Naive thymus-derived CD8-positive, alpha-beta T cell (primary cell): ENCODE data around the gene PEX10. TPM values are rescaled to one million over a fixed set of nuclear protein-coding genes. Genes with fewer than 3 reads are reported as not detected.
A peak's percentile ranks its signal among the peaks of the same experiment; 100 is the strongest.

Experiments used
- ATAC-seq, 2 donors: fragments of 150-1000 bp; cut with Tn5 transposase in 1 of 2; sonication (Bioruptor Pico), chemical (Tn5 transposase) in 1 of 2; 1 replicate in 1 of 2; 2 replicates in 1 of 2; pipeline ENCODE4 v1.10.0; 2021; ENCODE audit warnings: mild to moderate bottlenecking in 2 of 2, moderate library complexity in 2 of 2
- POLR2A ChIA-PET: fragments of 350-600 bp; sonication (Branson Sonifier 250); formaldehyde crosslinking; loops from one replicate; lab custom pipeline; 2021; ENCODE audit warnings: antibody characterized with exemption; lab: Charles Lee
- DNase-seq, 10 donors: peaks; one replicate each; pipeline versions ENCODE4 v3.0.0 to v3.0.0-alpha.2; 2020 to 2022
- H3K27ac Mint-ChIP-seq, 10 donors: one replicate each; pipeline ENCODE4 v1.8.0; 2020 to 2022; ENCODE audit warnings: mild to moderate bottlenecking in 10 of 10, mixed read lengths in 10 of 10, moderate library complexity in 4 of 10, inconsistent platforms in 1 of 10
- H3K27me3 Mint-ChIP-seq, 5 donors: one replicate each; pipeline ENCODE4 v1.8.0; 2021 to 2022; ENCODE audit warnings: mixed read lengths in 5 of 5
- H3K36me3 Mint-ChIP-seq, 3 donors: one replicate each; pipeline ENCODE4 v1.8.0; 2020 to 2022; ENCODE audit warnings: mixed read lengths in 3 of 3, mild to moderate bottlenecking in 2 of 3, inconsistent platforms in 1 of 3
- H3K4me1 Mint-ChIP-seq, 4 donors: one replicate each; pipeline ENCODE4 v1.8.0; 2021 to 2022; ENCODE audit warnings: mixed read lengths in 4 of 4
- H3K4me3 Mint-ChIP-seq, 10 donors: one replicate each; pipeline ENCODE4 v1.8.0; 2020 to 2022; ENCODE audit warnings: mild to moderate bottlenecking in 10 of 10, mixed read lengths in 10 of 10, moderate library complexity in 6 of 10, inconsistent platforms in 1 of 10
- H3K9me3 Mint-ChIP-seq, 9 donors: one replicate each; pipeline ENCODE4 v1.8.0; 2020 to 2022; ENCODE audit warnings: mixed read lengths in 9 of 9, mild to moderate bottlenecking in 3 of 9, inconsistent platforms in 1 of 9, moderate library complexity in 1 of 9
- polyA plus RNA-seq, 3 donors: library from polyadenylated mRNA; unstranded; fragments of 300-500 nt; fragmentation: Illumina TruSeq; gene quantifications; one replicate each; pipeline ENCODE4 v1.2.3, GENCODE V29; 2021
- total RNA-seq, 8 experiments: library from RNA in 2 of 8; stranded (reverse) in 2 of 8; gene quantifications; one replicate each; pipeline ENCODE4 v1.2.3 and lab custom pipeline; 2021 to 2026

PEX10 gene
- total and polyA plus RNA-seq, 5 experiments from 2014 or later, result 7.5 to 20.1 (median 10.4) TPM

GRCh38 chr1:2398871-2399270 lies 13.5 kb downstream of the PEX10 start:
- POLR2A ChIA-PET, result interaction anchor here (0.6 to 0.7 kb wide), 2 partner anchors 9 to 213 kb away, joined by 3 read pairs; no protein-coding TSS in a partner anchor
- DNase-seq, result no peak
- peak overlapping the region in 5 of 10 donors; percentile 34 to 73 (median 45) for H3K27ac Mint-ChIP-seq
- H3K4me3 Mint-ChIP-seq, result no peak overlapping the region
- no peaks in the 10 kb centered on the region for H3K27me3 Mint-ChIP-seq
- no peaks in the 10 kb centered on the region for H3K9me3 Mint-ChIP-seq
- H3K4me1 Mint-ChIP-seq, result peaks cover 13 to 47% (median 28%) of the 10 kb centered on the region in 4 donors
- ATAC-seq, result no peak
- peaks cover 0 to 79% (median 11%) of the 10 kb centered on the region in 3 donors for H3K36me3 Mint-ChIP-seq

GRCh38 chr1:2397007-2397679 lies 15.2 kb downstream of the PEX10 start:
- no peak for DNase-seq
- Mint-ChIP-seq H3K4me3 (no peak overlapping the region), H3K36me3 (peaks cover 0 to 75% (median 13%) of the 10 kb centered on the region in 3 donors), H3K4me1 (peaks cover 28 to 63% (median 44%) of the 10 kb centered on the region in 4 donors), H3K9me3 (no peaks in the 10 kb centered on the region), H3K27me3 (no peaks in the 10 kb centered on the region), H3K27ac (peak overlapping the region in 6 of 10 donors; percentile 40 to 85 (median 56))
- ATAC-seq, result no peak
- POLR2A ChIA-PET, result no interaction called here

GRCh38 chr1:2396476-2396875 lies 15.9 kb downstream of the PEX10 start:
- Mint-ChIP-seq H3K27me3 (no peaks in the 10 kb centered on the region), H3K9me3 (no peaks in the 10 kb centered on the region), H3K4me1 (peaks cover 28 to 57% (median 41%) of the 10 kb centered on the region in 4 donors), H3K36me3 (peaks cover 0 to 68% (median 9%) of the 10 kb centered on the region in 3 donors), H3K27ac (peak overlapping the region in 2 of 10 donors; percentile 37 to 57), H3K4me3 (peak overlapping the region in 1 of 10 donors; percentile 14)
- no peak for ATAC-seq
- POLR2A ChIA-PET, result no interaction called here
- no peak for DNase-seq

- Mint-ChIP-seq H3K4me3 (peak overlapping the region in 1 of 10 donors; percentile 14), H3K9me3 (no peaks in the 10 kb centered on the region), H3K4me1 (peaks cover 28 to 55% (median 39%) of the 10 kb centered on the region in 4 donors), H3K27me3 (no peaks in the 10 kb centered on the region), H3K36me3 (peaks cover 0 to 66% (median 7%) of the 10 kb centered on the region in 3 donors), H3K27ac (peak overlapping the region in 1 of 10 donors; percentile 57)
- ATAC-seq (no peak), DNase-seq (no peak)
- POLR2A ChIA-PET, result no interaction called here
Measured at GRCh38 chr1:2396059-2396458, 16.3 kb downstream of the PEX10 start.

DNA sequence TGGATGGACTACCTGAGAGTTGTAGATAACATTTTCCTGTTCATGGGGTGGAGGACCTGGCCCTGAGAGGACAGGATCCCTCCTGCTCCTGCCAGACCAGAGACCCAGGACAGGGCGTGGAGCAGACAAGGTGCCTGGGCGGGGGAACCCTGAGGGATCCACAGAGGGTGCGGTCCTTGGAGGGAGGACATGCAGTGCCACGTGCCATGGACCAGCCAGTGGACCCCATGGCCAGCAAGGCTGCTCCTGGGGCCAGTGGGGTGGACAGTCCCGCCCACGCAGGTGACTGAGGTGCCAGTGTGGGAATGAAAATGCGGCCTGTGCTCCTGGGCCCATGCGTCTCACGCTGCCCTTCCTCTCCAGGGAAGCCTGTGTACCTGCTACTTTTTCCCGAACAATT lies 17.1 kb downstream of the PEX10 start:
- H3K4me3 Mint-ChIP-seq, result peak overlapping the region in 1 of 10 donors; percentile 36
- ATAC-seq, result no peak
- H3K27ac Mint-ChIP-seq, result peak overlapping the region in 4 of 10 donors; percentile 25 to 79 (median 46)
- no peak for DNase-seq
- H3K4me1 Mint-ChIP-seq, result peaks cover 26 to 58% (median 43%) of the 10 kb centered on the region in 4 donors
- no peaks in the 10 kb centered on the region for H3K27me3 Mint-ChIP-seq
- peaks cover 0 to 59% (median 5%) of the 10 kb centered on the region in 3 donors for H3K36me3 Mint-ChIP-seq
- POLR2A ChIA-PET, result interaction anchor here (2.0 kb wide), 1 partner anchor 14 kb away, joined by 6 read pairs; no protein-coding TSS in a partner anchor
- H3K9me3 Mint-ChIP-seq, result no peaks in the 10 kb centered on the region

DNA sequence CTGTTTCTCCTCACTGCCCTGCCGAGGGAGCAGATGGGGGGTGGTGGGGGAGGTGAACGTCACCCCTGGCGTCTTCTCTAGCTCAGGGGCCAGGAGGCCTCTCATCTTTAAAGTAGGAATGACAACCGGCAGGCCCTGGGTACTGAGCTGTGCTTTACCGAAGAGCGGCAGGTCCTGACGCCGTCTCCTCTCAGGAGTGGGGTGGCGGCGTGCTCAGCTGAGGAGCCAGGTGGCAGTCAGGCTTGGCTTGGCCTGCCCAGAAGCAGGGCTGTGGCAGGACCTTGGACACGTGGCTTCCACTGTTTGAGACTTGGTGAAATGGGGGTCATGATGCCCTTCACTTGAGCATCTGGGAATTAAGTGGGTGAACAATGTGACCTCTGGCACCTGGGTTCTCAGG lies 17.6 kb downstream of the PEX10 start:
- Mint-ChIP-seq H3K4me1 (peaks cover 28 to 61% (median 47%) of the 10 kb centered on the region in 4 donors), H3K27ac (peak overlapping the region in 7 of 10 donors; percentile 25 to 88 (median 53)), H3K27me3 (no peaks in the 10 kb centered on the region), H3K4me3 (peak overlapping the region in 3 of 10 donors; percentile 20 to 87 (median 36)), H3K36me3 (peaks cover 0 to 55% (median 5%) of the 10 kb centered on the region in 3 donors), H3K9me3 (no peaks in the 10 kb centered on the region)
- ATAC-seq, result no peak
- no peak for DNase-seq
- POLR2A ChIA-PET, result interaction anchor here (1.3 to 2.0 kb wide), 2 partner anchors 15 to 191 kb away, joined by 5 to 6 read pairs; no protein-coding TSS in a partner anchor

GRCh38 chr1:2394220-2394619 lies 18.1 kb downstream of the PEX10 start:
- peak overlapping the region in 4 of 10 donors; percentile 14 to 87 (median 26) for H3K4me3 Mint-ChIP-seq
- H3K27me3 Mint-ChIP-seq, result no peaks in the 10 kb centered on the region
- DNase-seq, result no peak
- POLR2A ChIA-PET, result interaction anchor here (0.9 to 2.0 kb wide), 3 partner anchors 10 to 191 kb away, joined by 4 to 6 read pairs (median 5); no protein-coding TSS in a partner anchor
- peaks cover 0 to 50% (median 5%) of the 10 kb centered on the region in 3 donors for H3K36me3 Mint-ChIP-seq
- peak overlapping the region in 5 of 10 donors; percentile 7 to 88 (median 52) for H3K27ac Mint-ChIP-seq
- no peak for ATAC-seq
- no peaks in the 10 kb centered on the region for H3K9me3 Mint-ChIP-seq
- peaks cover 25 to 58% (median 44%) of the 10 kb centered on the region in 4 donors for H3K4me1 Mint-ChIP-seq

GRCh38 chr1:2393471-2393877 lies 18.9 kb downstream of the PEX10 start:
- H3K9me3 Mint-ChIP-seq, result no peaks in the 10 kb centered on the region
- peak overlapping the region; percentile 82 to 94 (median 89) for H3K4me3 Mint-ChIP-seq
- peak overlapping the region; percentile 53 to 93 (median 91) for H3K27ac Mint-ChIP-seq
- no peak for DNase-seq
- peaks cover 22 to 51% (median 42%) of the 10 kb centered on the region in 4 donors for H3K4me1 Mint-ChIP-seq
- H3K36me3 Mint-ChIP-seq, result peaks cover 0 to 42% (median 5%) of the 10 kb centered on the region in 3 donors
- H3K27me3 Mint-ChIP-seq, result no peaks in the 10 kb centered on the region
- POLR2A ChIA-PET, result interaction anchor here (0.9 to 2.7 kb wide), 4 partner anchors 10 to 192 kb away, joined by 4 to 15 read pairs (median 6); no protein-coding TSS in a partner anchor
- no peak for ATAC-seq

GRCh38 chr1:2392686-2393085 lies 19.7 kb downstream of the PEX10 start:
- Mint-ChIP-seq H3K4me3 (peak overlapping the region; percentile 82 to 94 (median 89)), H3K27me3 (no peaks in the 10 kb centered on the region), H3K36me3 (peaks cover 0 to 41% (median 5%) of the 10 kb centered on the region in 3 donors), H3K4me1 (peaks cover 22 to 51% (median 42%) of the 10 kb centered on the region in 4 donors), H3K27ac (peak overlapping the region; percentile 87 to 94 (median 92)), H3K9me3 (no peaks in the 10 kb centered on the region)
- POLR2A ChIA-PET, result interaction anchor here (1.0 to 2.7 kb wide), 10 partner anchors 14 to 200 kb away, joined by 3 to 16 read pairs (median 8); partner anchors contain the start of gene PEX10
- DNase-seq, result no peak
- no peak for ATAC-seq

DNA sequence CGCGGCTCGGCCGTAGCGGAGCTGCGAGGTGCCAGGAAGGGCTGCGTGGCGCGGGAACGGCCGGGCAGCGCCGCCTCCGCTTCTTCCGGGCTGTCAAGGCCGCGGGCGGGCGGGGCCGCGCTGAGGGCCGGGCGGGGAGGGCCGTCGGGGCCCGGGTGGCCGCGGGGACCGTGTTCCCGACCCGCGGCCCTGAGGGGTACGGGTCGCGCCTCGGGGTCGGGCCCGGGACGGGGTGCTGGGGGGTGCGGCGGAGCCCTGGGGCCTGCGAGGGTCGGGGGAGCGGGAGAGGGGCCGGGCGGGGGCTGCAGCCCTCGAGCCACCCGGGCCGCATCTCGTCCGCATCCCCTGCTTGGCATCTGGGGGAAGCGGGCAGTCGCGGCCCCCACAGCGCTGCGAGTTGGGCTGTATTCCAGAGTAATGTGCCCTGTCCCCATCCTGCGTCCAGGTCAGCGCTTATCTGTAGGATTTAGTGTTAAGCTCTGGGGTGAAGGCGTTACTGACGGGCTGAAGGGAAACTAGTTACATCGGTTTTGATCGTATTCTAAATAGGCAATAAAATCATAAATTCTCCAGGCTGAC lies 20.3 kb downstream of the PEX10 start:
- Mint-ChIP-seq H3K9me3 (no peaks in the 10 kb centered on the region), H3K27me3 (no peaks in the 10 kb centered on the region), H3K4me3 (peak overlapping the region; percentile 82 to 94 (median 90)), H3K36me3 (peaks cover 0 to 34% (median 4%) of the 10 kb centered on the region in 3 donors), H3K27ac (peak overlapping the region; percentile 87 to 94 (median 92)), H3K4me1 (peaks cover 22 to 49% (median 40%) of the 10 kb centered on the region in 4 donors)
- POLR2A ChIA-PET, result interaction anchor here (0.7 to 2.7 kb wide), 25 partner anchors 8 to 243 kb away, joined by 3 to 16 read pairs (median 8); partner anchors contain the start of genes FAAP20, PANK4, PEX10 and PRXL2B
- no peak for ATAC-seq
- DNase-seq, result no peak

DNA sequence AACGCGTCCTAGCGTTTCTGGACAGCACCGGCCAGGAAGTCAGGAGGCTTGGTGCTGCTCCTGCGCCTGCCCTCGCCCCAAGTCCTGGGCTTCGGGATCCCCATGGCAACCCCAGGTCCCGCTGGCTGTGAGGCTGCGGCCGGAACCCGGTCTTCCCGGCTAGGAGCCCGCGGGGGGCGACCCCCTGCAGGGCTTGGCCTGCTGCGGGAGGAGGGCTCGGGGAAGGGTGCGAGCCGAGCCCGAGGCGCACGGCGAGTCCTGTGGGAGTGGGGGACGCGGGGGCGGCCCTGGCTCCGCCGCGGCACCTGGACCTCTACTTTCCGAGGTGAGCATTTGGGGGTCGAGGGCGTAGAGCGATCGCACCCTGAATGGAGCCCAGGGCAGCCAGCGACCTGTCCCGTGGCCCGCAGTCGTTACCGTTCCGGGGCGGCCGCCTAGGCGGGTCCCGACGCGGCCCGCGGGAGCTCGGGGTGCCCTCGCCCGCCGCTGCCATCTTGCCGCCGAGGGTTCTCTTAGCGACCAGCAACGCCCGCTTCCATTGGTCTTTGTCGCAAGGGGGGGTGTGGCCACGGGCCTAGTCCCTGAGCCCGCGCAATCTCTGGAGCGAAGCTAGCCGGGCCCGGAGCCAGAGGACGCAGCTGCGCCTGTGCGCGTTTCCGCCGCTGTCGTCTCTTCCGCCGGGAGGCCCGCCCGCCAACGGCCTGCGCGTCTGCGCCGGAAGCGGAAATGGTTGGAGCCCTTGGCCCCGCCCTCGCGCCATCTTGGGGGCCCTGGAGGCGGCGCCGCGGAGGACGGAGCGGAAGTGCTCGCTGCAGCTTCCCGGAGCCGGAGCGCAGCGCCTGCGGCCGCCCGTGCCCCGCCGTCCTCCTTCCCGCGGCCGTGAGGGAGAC lies 21.1 kb downstream of the PEX10 start, which contains the start of the genes MORN1 and RER1:
TSS of gene MORN1 (minus strand) at position 514 of the 890 bp plus-strand sequence. CDS start at position 493, 21 bp downstream.
TSS of gene RER1 (plus strand) at position 801 of the 890 bp plus-strand sequence. CDS start 3,950 bp downstream, outside the sequence.
- peak within 1 kb of the TSS; percentile 87 to 94 (median 92) for H3K27ac Mint-ChIP-seq
- peak; percentile 95 to 96 for ATAC-seq
- H3K9me3 Mint-ChIP-seq, result no peaks in the 10 kb centered on the region
- peak within 1 kb of the TSS; percentile 82 to 94 (median 90) for H3K4me3 Mint-ChIP-seq
- POLR2A ChIA-PET, result interaction anchor here (0.7 to 2.7 kb wide), 25 partner anchors 9 to 242 kb away, joined by 3 to 16 read pairs (median 8); partner anchors contain the start of genes FAAP20, PANK4, PEX10 and PRXL2B
- peaks cover 0 to 29% (median 1%) of the 10 kb centered on the region in 3 donors for H3K36me3 Mint-ChIP-seq
- H3K27me3 Mint-ChIP-seq, result no peaks in the 10 kb centered on the region
- H3K4me1 Mint-ChIP-seq, result peaks cover 22 to 43% (median 37%) of the 10 kb centered on the region in 4 donors
- DNase-seq, result peak; percentile 90 to 100 (median 99)
